ENCODE results near the gene SKP1. TPM values are rescaled to one million over a fixed set of nuclear protein-coding genes. Genes with fewer than 3 reads are reported as not detected.

The SKP1 gene
- polyA plus RNA-seq, 1 of the 3 experiments (the other 2 are of a cell fraction) = 407 TPM

GRCh38 chr5:134145041-134145757 lies 31.6 kb downstream of the SKP1 start (continued):
- TF ChIP-seq MAX (IDR thresholded peaks at IDR 0.05; ENCODE audit: low read depth) = no peak
- TF ChIP-seq RXRA (IDR thresholded peaks at IDR 0.05; ENCODE audit: borderline replicate concordance, low read depth) = no peak
- TF ChIP-seq ELF1 (IDR thresholded peaks at IDR 0.05) = no peak

- ChIA-PET CTCF (interaction anchor here (1.1 to 18.5 kb wide), 8 partner anchors 7 to 145 kb away, joined by 4 to 673 read pairs (median 8); no protein-coding TSS in a partner anchor), POLR2A (interaction anchor here (1.1 to 1.5 kb wide), 2 partner anchors 37 to 105 kb away, joined by 4 read pairs; no protein-coding TSS in a partner anchor)
- H3F3A ChIP-seq (replicated peaks; ENCODE audit: insufficient read depth) = peaks cover 18% of the 10 kb centered on the region
Observed at GRCh38 chr5:134143944-134144941, 32.5 kb downstream of the SKP1 start.

More at GRCh38 chr5:134143944-134144941, 32.5 kb downstream of the SKP1 start:
- Histone ChIP-seq H3K27me3 (ENCODE audit: insufficient read depth) (no peaks in the 10 kb centered on the region), H2AFZ (ENCODE audit: low read depth) (no peak overlapping the region), H3K9me2 (no peaks in the 10 kb centered on the region), H3K4me1 (ENCODE audit: control insufficient read depth in 1 of 2, insufficient read depth in 2 of 2, low read depth in 1 of 2, low read length in 1 of 2) (peaks cover 0 to 13% of the 10 kb centered on the region in 2 experiments; a peak in 1 of 4 replicates), H3K9ac (no peak overlapping the region), H3K4me3 (ENCODE audit: low read depth in 2 of 2, low read length in 1 of 2) (no peak overlapping the region), H3K27ac (ENCODE audit: low read depth in 2 of 2, low read length in 1 of 2) (no peak overlapping the region; a peak in 1 of 4 replicates), H3K79me2 (ENCODE audit: insufficient read depth) (peaks cover 42% of the 10 kb centered on the region), H3K36me3 (replicated peaks in 1 of 2; ENCODE audit: control insufficient read depth in 1 of 2, insufficient read depth in 2 of 2, low read length in 1 of 2) (peaks cover 29 to 82% of the 10 kb centered on the region in 2 experiments), H4K20me1 (ENCODE audit: insufficient read depth) (peaks cover 69% of the 10 kb centered on the region), H3K4me2 (no peak overlapping the region), H3K9me3 (no peaks in the 10 kb centered on the region)
- no peak for TF ChIP-seq YY1 (IDR thresholded peaks at IDR 0.05; ENCODE audit: low read depth)
- no peak for TF ChIP-seq FOXM1 (IDR thresholded peaks at IDR 0.05; ENCODE audit: low read depth)
- TF ChIP-seq SIN3A (IDR thresholded peaks at IDR 0.05; ENCODE audit: borderline replicate concordance, low read depth, low read length) = no peak
- TF ChIP-seq FOSL2 (IDR thresholded peaks at IDR 0.05; ENCODE audit: borderline replicate concordance, low read depth) = no peak
- TF ChIP-seq CHD2 (IDR thresholded peaks at IDR 0.05; ENCODE audit: low read length, partially characterized antibody) = no peak
- TF ChIP-seq PBX3 (IDR thresholded peaks at IDR 0.05) = no peak
- no peak for TF ChIP-seq GABPA (IDR thresholded peaks at IDR 0.05; ENCODE audit: low read depth)
- no peak for TF ChIP-seq USF2 (IDR thresholded peaks at IDR 0.05; ENCODE audit: borderline replicate concordance, low read depth, low read length)
- no peak for DNase-seq
- WGBS (ENCODE audit: low lambda C conversion rate) = 99% methylated on average over 9 of the region's 10 CpGs
